GM18526 (cell line): ENCODE results near the gene IL1RL2.

Source experiments
- POLR2A ChIP-seq: IDR thresholded peaks from 3 replicates; pipeline ENCODE4 v1.6.1; 2011; ENCODE audit not compliant: insufficient read length; ENCODE audit errors: extremely low read depth

The IL1RL2 gene

DNA sequence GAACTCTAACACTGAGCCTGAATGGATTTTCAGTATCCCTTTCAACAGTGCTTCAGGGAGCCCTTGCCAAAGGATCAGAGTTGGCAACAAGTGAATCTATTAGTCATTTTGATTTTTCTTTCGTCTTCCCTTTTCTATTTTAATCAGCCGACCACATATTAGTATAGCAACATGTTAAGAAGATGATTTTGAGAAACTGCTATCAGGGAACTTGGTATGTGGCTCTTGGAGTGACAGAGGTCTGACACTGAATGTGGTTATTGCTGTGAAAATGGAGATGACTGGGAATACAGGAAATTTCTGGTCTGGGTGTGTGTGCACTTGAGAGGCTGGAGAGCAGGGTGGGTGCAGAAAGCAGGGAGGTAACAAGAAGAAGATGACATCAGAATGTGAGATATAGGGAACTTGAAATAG, 95.9 kb downstream of the IL1RL2 start:
- TF ChIP-seq POLR2A, result no peak

DNA sequence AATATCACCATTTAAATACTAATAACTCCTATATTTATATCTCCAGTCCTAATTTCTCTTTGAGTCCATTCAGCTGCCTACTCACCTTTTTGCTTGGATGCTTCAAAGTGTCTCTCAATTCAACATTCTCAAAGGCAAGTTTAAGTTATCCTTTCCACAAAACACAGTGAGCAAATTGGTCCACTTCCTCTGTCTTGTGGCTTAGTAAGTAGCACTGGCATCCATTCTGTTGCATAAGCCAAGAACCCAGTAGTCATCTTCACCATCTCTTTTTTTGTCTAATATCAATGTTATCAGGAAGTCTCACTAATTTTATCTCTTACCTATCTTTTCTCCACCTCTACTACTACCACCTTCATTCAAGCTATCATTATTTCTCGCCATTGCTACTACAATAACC, 97.2 kb downstream of the IL1RL2 start:
- TF ChIP-seq POLR2A, result no peak

GRCh38 chr2:102284611-102285010, 97.8 kb downstream of the IL1RL2 start:
- no peak for TF ChIP-seq POLR2A

GRCh38 chr2:102285368-102285767, 98.5 kb downstream of the IL1RL2 start:
- TF ChIP-seq POLR2A, result no peak

- TF ChIP-seq POLR2A, result no peak
These were observed 99.2 kb downstream of the IL1RL2 start for GRCh38 chr2:102286041-102286440.

GRCh38 chr2:102289129-102289528, 102.3 kb downstream of the IL1RL2 start:
- no peak for TF ChIP-seq POLR2A
